Myometrial cell (primary cell): ENCODE measurements around the gene GYS1. TPM values are rescaled to one million over a fixed set of nuclear protein-coding genes. Genes with fewer than 3 reads are reported as not detected.

Experiments
- total RNA-seq: library from RNA; depleted of rRNA; stranded (reverse); fragments of >200 nt; gene quantifications from 2 replicates; pipeline ENCODE4 v1.2.3, GENCODE V29; 2015

GYS1 gene
- total RNA-seq = 38.1 and 43.8 TPM in 2 replicates

GRCh38 chr19:48993175-48994034 lies at the start of gene GYS1, which contains the start of gene RUVBL2:
Gene GYS1 (minus strand): TSS chr19:48993309. CDS start chr19:48993112, 197 bp downstream.
Gene RUVBL2 (plus strand): TSS chr19:48993887. CDS start chr19:48993912, 25 bp downstream.

GRCh38 chr19:49036815-49037214 lies 43.7 kb upstream of the GYS1 start, which contains the start of gene CGB1:
Gene CGB1 (minus strand): TSS chr19:49036895. CDS start chr19:49036711, 184 bp downstream.

GRCh38 chr19:49031642-49032301 lies 38.7 kb upstream of the GYS1 start, which contains the start of gene CGB2:
Gene CGB2 (plus strand): TSS chr19:49031890. CDS start chr19:49032096, 206 bp downstream.

GRCh38 chr19:49024233-49024632 lies 31.1 kb upstream of the GYS1 start, which contains the start of gene CGB3:
Gene CGB3 (minus strand): TSS chr19:49024333. CDS start chr19:49023971, 362 bp downstream.

GRCh38 chr19:49017041-49017665 lies 24.0 kb upstream of the GYS1 start, which contains the start of gene LHB:
Gene LHB (minus strand): TSS chr19:49017091. CDS start chr19:49017081, 10 bp downstream.

GRCh38 chr19:48965040-48965805 lies 27.9 kb downstream of the GYS1 start, which contains the start of gene FTL:
Gene FTL (plus strand): TSS chr19:48965309. CDS start chr19:48965508, 199 bp downstream.

GRCh38 chr19:48954595-48955307 lies 38.4 kb downstream of the GYS1 start, which contains the start of gene BAX:
Gene BAX (plus strand): TSS chr19:48954875. CDS start chr19:48954929, 54 bp downstream.

GRCh38 chr19:48933382-48933932 lies 59.7 kb downstream of the GYS1 start, which contains the start of gene DHDH:
Gene DHDH (plus strand): TSS chr19:48933699. CDS start chr19:48933722, 23 bp downstream.

Other genes with a start within 250 kb of the GYS1 start
- not detected in 2 replicates for gene IZUMO1, start 246.4 kb downstream of the GYS1 start, total RNA-seq
- gene FUT1, start 240.7 kb downstream of the GYS1 start, total RNA-seq = under 0.01 and 0.86 TPM in 2 replicates
- gene FGF21, start 237.8 kb downstream of the GYS1 start, total RNA-seq = not detected in 2 replicates
- 65.0 and 83.0 TPM in 2 replicates for gene BCAT2, start 182.3 kb downstream of the GYS1 start, total RNA-seq
- 2.3 and 8.2 TPM in 2 replicates for gene HSD17B14, start 156.8 kb downstream of the GYS1 start, total RNA-seq
- 24.3 and 32.3 TPM in 2 replicates for gene PLEKHA4, start 124.7 kb downstream of the GYS1 start, total RNA-seq
- gene PPP1R15A, start 120.9 kb downstream of the GYS1 start, total RNA-seq = 35.1 and 39.8 TPM in 2 replicates
- gene TULP2, start 94.6 kb downstream of the GYS1 start, total RNA-seq = not detected in 2 replicates
- 188 and 245 TPM in 2 replicates for gene NUCB1, start 93.0 kb downstream of the GYS1 start, total RNA-seq
- gene DHDH, start 59.6 kb downstream of the GYS1 start, total RNA-seq = not detected in 2 replicates
- gene BAX, start 38.4 kb downstream of the GYS1 start, total RNA-seq = 189 and 226 TPM in 2 replicates
- gene FTL, start 28.0 kb downstream of the GYS1 start, total RNA-seq = 3,594 and 3,702 TPM in 2 replicates
- gene RUVBL2, start 578 bp upstream of the GYS1 start, total RNA-seq = 336 and 350 TPM in 2 replicates
- not detected in 2 replicates for gene LHB, start 23.8 kb upstream of the GYS1 start, total RNA-seq
- not detected in 2 replicates for gene CGB3, start 31.0 kb upstream of the GYS1 start, total RNA-seq
- gene CGB2, start 38.6 kb upstream of the GYS1 start, total RNA-seq = not detected in 2 replicates
- gene CGB1, start 43.6 kb upstream of the GYS1 start, total RNA-seq = not detected in 2 replicates
- gene CGB5, start 50.5 kb upstream of the GYS1 start, total RNA-seq = not detected in 2 replicates
- gene CGB8, start 55.8 kb upstream of the GYS1 start, total RNA-seq = not detected in 2 replicates
- 0.29 and 0.53 TPM in 2 replicates for gene CGB7, start 64.4 kb upstream of the GYS1 start, total RNA-seq
- gene NTF4, start 71.5 kb upstream of the GYS1 start, total RNA-seq = not detected in 2 replicates
- not detected in 2 replicates for gene KCNA7, start 79.4 kb upstream of the GYS1 start, total RNA-seq
- 165 and 195 TPM in 2 replicates for gene SNRNP70, start 92.1 kb upstream of the GYS1 start, total RNA-seq
- 16.5 and 21.0 TPM in 2 replicates for gene LIN7B, start 121.1 kb upstream of the GYS1 start, total RNA-seq
- 2.3 and 6.3 TPM in 2 replicates for gene C19orf73, start 125.8 kb upstream of the GYS1 start, total RNA-seq
- 1.2 and 1.8 TPM in 2 replicates for gene PPFIA3, start 126.2 kb upstream of the GYS1 start, total RNA-seq
- gene HRC, start 162.1 kb upstream of the GYS1 start, total RNA-seq = not detected in 2 replicates
- 18.5 and 19.0 TPM in 2 replicates for gene TRPM4, start 164.5 kb upstream of the GYS1 start, total RNA-seq